IgD-negative memory B cell (primary cell): ENCODE data around the gene USP7. TPM values are rescaled to one million over a fixed set of nuclear protein-coding genes. Genes with fewer than 3 reads are reported as not detected.
"Not testable (repeated sequence)": the region's sequence is repeated elsewhere in the genome, so short reads cannot be mapped to it uniquely, and the experiment has no call there.

ENCODE experiments used
- H3K27ac Mint-ChIP-seq, 3 donors: one replicate each; pipeline ENCODE4 v1.8.0; 2020 to 2022; ENCODE audit warnings: mild to moderate bottlenecking in 3 of 3, mixed read lengths in 3 of 3, moderate library complexity in 1 of 3
- H3K27me3 Mint-ChIP-seq: one replicate; pipeline ENCODE4 v1.8.0; 2021; ENCODE audit warnings: mixed read lengths
- H3K36me3 Mint-ChIP-seq: one replicate; pipeline ENCODE4 v1.8.0; 2020; ENCODE audit warnings: mild to moderate bottlenecking, mixed read lengths
- H3K4me1 Mint-ChIP-seq, 3 donors: one replicate each; pipeline ENCODE4 v1.8.0; 2020 to 2022; ENCODE audit warnings: mixed read lengths in 3 of 3, mild to moderate bottlenecking in 1 of 3
- H3K4me3 Mint-ChIP-seq, 4 donors: one replicate each; pipeline ENCODE4 v1.8.0; 2020 to 2022; ENCODE audit warnings: mild to moderate bottlenecking in 4 of 4, mixed read lengths in 4 of 4, moderate library complexity in 3 of 4
- H3K9me3 Mint-ChIP-seq, 3 donors: one replicate each; pipeline ENCODE4 v1.8.0; 2020 to 2021; ENCODE audit warnings: mixed read lengths in 3 of 3, mild to moderate bottlenecking in 1 of 3
- polyA plus RNA-seq: library from polyadenylated mRNA; unstranded; fragments of 300-500 nt; fragmentation: Illumina TruSeq; gene quantifications from one replicate; pipeline ENCODE4 v1.2.3, GENCODE V29; 2021

Gene USP7
- polyA plus RNA-seq, 1 donor from 2014 or later, result 9.4 TPM

- H3K9me3 Mint-ChIP-seq, result no peaks in the 10 kb centered on the region
- H3K4me3 Mint-ChIP-seq, result peak overlapping the region in 3 of 4 donors; percentile 50 to 81 (median 61)
- H3K36me3 Mint-ChIP-seq, result peaks cover under 1% of the 10 kb centered on the region
- H3K4me1 Mint-ChIP-seq, result peaks cover 47 to 61% (median 57%) of the 10 kb centered on the region in 3 donors
- H3K27ac Mint-ChIP-seq, result peak overlapping the region in 2 of 3 donors; percentile 6 to 34
- H3K27me3 Mint-ChIP-seq, result no peaks in the 10 kb centered on the region
Measured at GRCh38 chr16:8935989-8936388, 27.7 kb downstream of the USP7 start.

GRCh38 chr16:8934601-8935000 is 29.1 kb downstream of the USP7 start:
- H3K36me3 Mint-ChIP-seq, result peaks cover 3% of the 10 kb centered on the region
- H3K4me1 Mint-ChIP-seq, result peaks cover 48 to 57% (median 52%) of the 10 kb centered on the region in 3 donors
- no peaks in the 10 kb centered on the region for H3K9me3 Mint-ChIP-seq
- no peak overlapping the region for H3K4me3 Mint-ChIP-seq
- H3K27me3 Mint-ChIP-seq, result no peaks in the 10 kb centered on the region
- no peak overlapping the region for H3K27ac Mint-ChIP-seq

GRCh38 chr16:8931859-8932258 is 31.8 kb downstream of the USP7 start:
- Mint-ChIP-seq H3K4me1 (peaks cover 46 to 54% (median 52%) of the 10 kb centered on the region in 3 donors), H3K27ac (no peak overlapping the region), H3K27me3 (no peaks in the 10 kb centered on the region), H3K36me3 (peaks cover 14% of the 10 kb centered on the region), H3K9me3 (no peaks in the 10 kb centered on the region), H3K4me3 (peak overlapping the region in 1 of 4 donors; percentile 59)

- Mint-ChIP-seq H3K4me3 (peak overlapping the region in 1 of 4 donors; percentile 67), H3K27ac (peak overlapping the region in 1 of 3 donors; percentile 39), H3K4me1 (peaks cover 26 to 48% (median 47%) of the 10 kb centered on the region in 3 donors), H3K27me3 (no peaks in the 10 kb centered on the region), H3K36me3 (peaks cover 14% of the 10 kb centered on the region), H3K9me3 (no peaks in the 10 kb centered on the region)
Measured at GRCh38 chr16:8929086-8929748, 34.5 kb downstream of the USP7 start.

- Mint-ChIP-seq H3K4me3 (peak overlapping the region in 1 of 4 donors; percentile 4), H3K36me3 (peaks cover 14% of the 10 kb centered on the region), H3K27me3 (no peaks in the 10 kb centered on the region), H3K4me1 (peaks cover 30 to 51% (median 45%) of the 10 kb centered on the region in 3 donors), H3K9me3 (no peaks in the 10 kb centered on the region), H3K27ac (peak overlapping the region in 1 of 3 donors; percentile 73)
Measured at GRCh38 chr16:8928467-8928957, 35.2 kb downstream of the USP7 start.

GRCh38 chr16:8926827-8927226 is 36.9 kb downstream of the USP7 start:
- H3K27ac Mint-ChIP-seq, result no peak overlapping the region
- peaks cover 21 to 43% (median 42%) of the 10 kb centered on the region in 3 donors for H3K4me1 Mint-ChIP-seq
- H3K4me3 Mint-ChIP-seq, result peak overlapping the region in 1 of 4 donors; percentile 44
- H3K9me3 Mint-ChIP-seq, result no peaks in the 10 kb centered on the region
- no peaks in the 10 kb centered on the region for H3K27me3 Mint-ChIP-seq
- peaks cover 14% of the 10 kb centered on the region for H3K36me3 Mint-ChIP-seq

GRCh38 chr16:8925455-8925854 is 38.3 kb downstream of the USP7 start:
- H3K4me1 Mint-ChIP-seq, result peaks cover 16 to 42% (median 37%) of the 10 kb centered on the region in 3 donors
- peaks cover 14% of the 10 kb centered on the region for H3K36me3 Mint-ChIP-seq
- H3K9me3 Mint-ChIP-seq, result no peaks in the 10 kb centered on the region
- no peaks in the 10 kb centered on the region for H3K27me3 Mint-ChIP-seq
- H3K27ac Mint-ChIP-seq, result peak overlapping the region in 1 of 3 donors; percentile 11
- no peak overlapping the region for H3K4me3 Mint-ChIP-seq

GRCh38 chr16:8924214-8924613 is 39.5 kb downstream of the USP7 start:
- Mint-ChIP-seq H3K27me3 (no peaks in the 10 kb centered on the region), H3K36me3 (peaks cover 13% of the 10 kb centered on the region), H3K9me3 (no peaks in the 10 kb centered on the region), H3K4me3 (peak overlapping the region in 1 of 4 donors; percentile 30), H3K27ac (peak overlapping the region in 1 of 3 donors; percentile 14), H3K4me1 (peaks cover 12 to 38% (median 36%) of the 10 kb centered on the region in 3 donors)

- H3K36me3 Mint-ChIP-seq, result peaks cover 13% of the 10 kb centered on the region
- no peak overlapping the region for H3K27ac Mint-ChIP-seq
- no peak overlapping the region for H3K4me3 Mint-ChIP-seq
Measured at GRCh38 chr16:8923199-8923598, 40.5 kb downstream of the USP7 start.

GRCh38 chr16:8921347-8921984 is 42.2 kb downstream of the USP7 start:
- Mint-ChIP-seq H3K4me1 (peaks cover 7 to 22% (median 21%) of the 10 kb centered on the region in 3 donors), H3K4me3 (peak overlapping the region in 1 of 4 donors; percentile 45), H3K9me3 (no peaks in the 10 kb centered on the region), H3K36me3 (peaks cover 8% of the 10 kb centered on the region), H3K27me3 (no peaks in the 10 kb centered on the region), H3K27ac (peak overlapping the region in 1 of 3 donors; percentile 86)

More at GRCh38 chr16:8923199-8923598, 40.5 kb downstream of the USP7 start:
- H3K4me1 Mint-ChIP-seq, result peaks cover 8 to 27% (median 27%) of the 10 kb centered on the region in 3 donors
- no peaks in the 10 kb centered on the region for H3K27me3 Mint-ChIP-seq
- H3K9me3 Mint-ChIP-seq, result no peaks in the 10 kb centered on the region

- Mint-ChIP-seq H3K27me3 (no peaks in the 10 kb centered on the region), H3K4me3 (peak overlapping the region in 1 of 4 donors; percentile 45), H3K27ac (peak overlapping the region in 1 of 3 donors; percentile 86), H3K9me3 (no peaks in the 10 kb centered on the region), H3K36me3 (peaks cover 8% of the 10 kb centered on the region), H3K4me1 (peaks cover 7 to 21% (median 19%) of the 10 kb centered on the region in 3 donors)
Measured at GRCh38 chr16:8920645-8921346, 42.9 kb downstream of the USP7 start.

- Mint-ChIP-seq H3K36me3 (peaks cover 8% of the 10 kb centered on the region), H3K27me3 (no peaks in the 10 kb centered on the region), H3K9me3 (no peaks in the 10 kb centered on the region), H3K4me1 (peaks cover 7 to 21% (median 15%) of the 10 kb centered on the region in 3 donors), H3K27ac (peak overlapping the region in 1 of 3 donors; percentile 58), H3K4me3 (no peak overlapping the region)
Measured at GRCh38 chr16:8919934-8920462, 43.7 kb downstream of the USP7 start.

GRCh38 chr16:8919089-8919933 is 44.4 kb downstream of the USP7 start:
- Mint-ChIP-seq H3K9me3 (no peaks in the 10 kb centered on the region), H3K27ac (peak overlapping the region; percentile 39 to 69 (median 58)), H3K4me1 (peaks cover 6 to 17% (median 11%) of the 10 kb centered on the region in 3 donors), H3K4me3 (peak overlapping the region in 3 of 4 donors; percentile 5 to 29 (median 16)), H3K27me3 (no peaks in the 10 kb centered on the region), H3K36me3 (peaks cover 8% of the 10 kb centered on the region)

GRCh38 chr16:8917336-8917735 is 46.4 kb downstream of the USP7 start:
- H3K27me3 Mint-ChIP-seq, H3K4me3 Mint-ChIP-seq, H3K36me3 Mint-ChIP-seq, H3K9me3 Mint-ChIP-seq: not testable (repeated sequence)
- H3K4me1 Mint-ChIP-seq, result peaks cover 0 to 13% (median 8%) of the 10 kb centered on the region in 3 donors
- H3K27ac Mint-ChIP-seq, result peak overlapping the region in 2 of 3 donors; percentile 26 to 77
